GM12878 (cell line): ENCODE data around the gene TMEM86B. TPM values are rescaled to one million over a fixed set of nuclear protein-coding genes. Genes with fewer than 3 reads are reported as not detected.

Source experiments
- ATAC-seq: fragments of 200-7000 bp; cut with Tn5 transposase; 3 replicates; pipeline ENCODE4 v1.9.1; 2020; ENCODE audit warnings: mild to moderate bottlenecking, moderate library complexity
- BruUV-seq: library from RNA; stranded (reverse); fragments of 400-500 nt; replicated peaks from 2 replicates; lab custom pipeline; 2021; lab: Mats Ljungman, UMichigan
- CTCF ChIA-PET: fragments of 300-600 bp; sonication (Branson Sonifier 250); formaldehyde crosslinking; extraction: SDS; loops from one replicate; lab custom pipeline; 2021; ENCODE audit warnings: inconsistent platforms; lab: Yijun Ruan, JAX
- POLR2A ChIA-PET: fragments of 350-600 bp; formaldehyde crosslinking; extraction: SDS; loops from one replicate; lab custom pipeline; 2021; ENCODE audit warnings: inconsistent platforms; lab: Charles Lee
- RAD21 ChIA-PET: fragments of 300-600 bp; sonication (Branson Sonifier 250); formaldehyde crosslinking; loops from one replicate; lab custom pipeline; 2023; ENCODE audit warnings: antibody characterized with exemption; ENCODE audit not compliant: unreplicated experiment; lab: Charles Lee
- SMC1A ChIA-PET: fragments of 300-600 bp; sonication (Branson Sonifier 250); formaldehyde crosslinking; loops from one replicate; lab custom pipeline; 2023; ENCODE audit not compliant: unreplicated experiment, uncharacterized antibody; lab: Charles Lee
- DNase-seq: peaks from one replicate; pipeline ENCODE4 v3.0.0-alpha.2; 2011; ENCODE audit warnings: low read depth, low spot score
- FAIRE-seq: peaks from 3 replicates; lab custom pipeline; 2011; peaks lifted over from hg19 to GRCh38; lab: Jason Lieb, UNC
- H2AFZ ChIP-seq: 2 replicates; pipeline ENCODE4 v1.6.0; 2011; ENCODE audit warnings: low read depth, low read length, control low read depth; ENCODE audit not compliant: control insufficient read depth
- H3K27ac ChIP-seq: 2 replicates; pipeline ENCODE4 v1.5.1; 2011; ENCODE audit warnings: control low read depth; ENCODE audit not compliant: control insufficient read depth, insufficient read depth
- H3K27me3 ChIP-seq, 2 experiments: replicated peaks in 1 of 2; 2 replicates each; pipeline versions ENCODE4 v1.6.0 to v1.6.1; 2011; ENCODE audit warnings: low read length in 1 of 2; ENCODE audit not compliant: control insufficient read depth in 2 of 2, insufficient read depth in 2 of 2
- H3K36me3 ChIP-seq, 2 experiments: 2 replicates each; pipeline ENCODE4 v1.5.1; 2011; ENCODE audit warnings: low read length in 1 of 2; ENCODE audit not compliant: control insufficient read depth in 2 of 2, insufficient read depth in 2 of 2
- H3K4me1 ChIP-seq: 2 replicates; pipeline ENCODE4 v1.6.1; 2011; ENCODE audit warnings: mild to moderate bottlenecking, low read length, moderate library complexity, mixed read lengths; ENCODE audit not compliant: control insufficient read depth, insufficient read depth
- H3K4me2 ChIP-seq: 2 replicates; pipeline ENCODE4 v1.6.0; 2011; ENCODE audit warnings: control low read depth; ENCODE audit not compliant: control insufficient read depth, insufficient read depth
- H3K4me3 ChIP-seq: fragments of 200-600 bp; sonication (generic); 2 replicates; pipeline ENCODE4 v1.5.1; 2016
- H3K79me2 ChIP-seq: 2 replicates; pipeline ENCODE4 v1.6.0; 2011; ENCODE audit warnings: low read length; ENCODE audit not compliant: control insufficient read depth, insufficient read depth
- H3K9ac ChIP-seq: 2 replicates; pipeline ENCODE4 v1.8.0; 2011; ENCODE audit warnings: low read length, control low read depth, mixed read lengths; ENCODE audit not compliant: control insufficient read depth, insufficient read depth
- H3K9me3 ChIP-seq: replicated peaks from 3 replicates; pipeline ENCODE4 v1.5.1; 2011; ENCODE audit warnings: mild to moderate bottlenecking, low read length; ENCODE audit not compliant: control insufficient read depth, insufficient read depth
- H4K20me1 ChIP-seq: 2 replicates; pipeline ENCODE4 v1.6.0; 2011; ENCODE audit not compliant: control insufficient read depth, insufficient read depth
- BCL3 ChIP-seq: IDR thresholded peaks from 2 replicates; pipeline ENCODE4 v1.6.1; 2011; ENCODE audit warnings: borderline replicate concordance, low read depth, mild to moderate bottlenecking, moderate library complexity, low read length; ENCODE audit not compliant: insufficient read depth, poor library complexity, severe bottlenecking
- BCLAF1 ChIP-seq: fragments of 450-650 bp; IDR thresholded peaks from 2 replicates; pipeline ENCODE4 v1.6.1; 2017; ENCODE audit warnings: antibody characterized with exemption, mild to moderate bottlenecking, moderate library complexity
- CHD2 ChIP-seq: IDR thresholded peaks from 2 replicates; pipeline ENCODE4 v1.6.1; 2011; ENCODE audit warnings: low read depth, low read length, improper control_type of control experiment, borderline replicate concordance
- CREM ChIP-seq: IDR thresholded peaks from 2 replicates; pipeline ENCODE4 v1.6.1; 2014; ENCODE audit warnings: antibody characterized with exemption, low read depth
- E2F8 ChIP-seq: fragments of 450-650 bp; IDR thresholded peaks from 2 replicates; pipeline ENCODE4 v1.6.1; 2018; ENCODE audit warnings: mild to moderate bottlenecking, low read depth, moderate library complexity; ENCODE audit not compliant: partially characterized antibody
- EGR1 ChIP-seq, 2 experiments: IDR thresholded peaks; 1 replicate in 1 of 2; 2 replicates in 1 of 2; pipeline ENCODE4 v1.6.1; 2011 to 2012; ENCODE audit warnings: low read depth in 2 of 2, low read length in 2 of 2, borderline replicate concordance in 1 of 2, mild to moderate bottlenecking in 1 of 2, moderate library complexity in 1 of 2
- MAX ChIP-seq: IDR thresholded peaks from 2 replicates; pipeline ENCODE4 v1.6.1; 2012; ENCODE audit warnings: low read depth, low read length, improper control_type of control experiment
- MTA2 ChIP-seq: fragments of 450-650 bp; IDR thresholded peaks from 2 replicates; pipeline ENCODE4 v1.6.1; 2016; ENCODE audit warnings: low read depth, mild to moderate bottlenecking, moderate library complexity
- NFYA ChIP-seq: IDR thresholded peaks from 2 replicates; pipeline ENCODE4 v1.6.1; 2011; ENCODE audit warnings: low read depth, mild to moderate bottlenecking, low read length, improper control_type of control experiment, borderline replicate concordance
- NRF1 ChIP-seq: conservative IDR thresholded peaks from 2 replicates; pipeline ENCODE4 v1.6.1; 2011; ENCODE audit warnings: mild to moderate bottlenecking, low read depth, low read length, improper control_type of control experiment
- TCF3 ChIP-seq: IDR thresholded peaks from 2 replicates; pipeline ENCODE4 v1.6.1; 2012; ENCODE audit warnings: low read depth, mild to moderate bottlenecking, low read length, borderline replicate concordance; ENCODE audit not compliant: insufficient read depth
- USF2 ChIP-seq: IDR thresholded peaks from 2 replicates; pipeline ENCODE4 v1.6.1; 2011; ENCODE audit warnings: low read depth, low read length, improper control_type of control experiment, borderline replicate concordance
- ZBTB33 ChIP-seq: fragments of 450-650 bp; IDR thresholded peaks from 2 replicates; pipeline ENCODE4 v1.6.1; 2017; ENCODE audit warnings: mild to moderate bottlenecking
- WGBS: methylation state at CpG from one replicate; pipeline ENCODE4 v1.1.6; 2016; ENCODE audit warnings: low lambda C conversion rate; ENCODE audit not compliant: insufficient replicate concordance, insufficient coverage; ENCODE audit errors: missing lambda C conversion rate; 5-methylcytosine and 5-hydroxymethylcytosine counted together
- in situ Hi-C: fragments of 300-500 bp; cut with MboI; formaldehyde crosslinking; loops from 9 replicates; pipeline ENCODE4 v1.14.3; 2018; ENCODE audit warnings: mixed read lengths
- intact Hi-C: fragments of 100-400 bp; cut with micrococcal nuclease; formaldehyde crosslinking; loops from one replicate; pipeline ENCODE4 v1.14.2; 2022; ENCODE audit not compliant: unreplicated experiment
- polyA plus RNA-seq, 11 experiments: library from polyadenylated mRNA; depleted of rRNA in 4 of 11; unstranded in 6 of 11; stranded (reverse) in 5 of 11; fragments of >200 nt; fragmentation: Nextera tagmentation in 4 of 11; fragmentation: Illumina TruSeq in 1 of 11; extraction: Ambion mirVana in 4 of 11; extraction: Trizol in 1 of 11; gene quantifications; 1 replicate in 1 of 11; 2 replicates in 10 of 11; pipeline versions ENCODE4 v1.2.1 to v1.2.3, GENCODE V29; 2011 to 2016; ENCODE audit warnings: inconsistent platforms in 2 of 11, missing spikeins in 2 of 11, low read depth in 1 of 11
- total RNA-seq, 4 experiments: library from RNA; depleted of rRNA in 3 of 4; stranded (reverse); fragments of >200 nt in 3 of 4; fragmentation: Illumina TruSeq in 1 of 4; extraction: Trizol in 1 of 4; gene quantifications; 2 replicates each; pipeline versions ENCODE4 v1.2.1 to v1.2.3, GENCODE V29; 2013 to 2021

Gene TMEM86B
- total and polyA plus RNA-seq, 10 of the 15 experiments (the other 5 are each of a cell fraction or from before 2014, with no cell fraction given): 0.26 to 10.6 (median 1.8) TPM

- Histone ChIP-seq H3K27ac (no peak overlapping the region), H3K9ac (no peak overlapping the region), H3K4me3 (no peak overlapping the region), H4K20me1 (no peaks in the 10 kb centered on the region), H3K4me1 (no peaks in the 10 kb centered on the region), H3K9me3 (no peaks in the 10 kb centered on the region), H3K79me2 (no peaks in the 10 kb centered on the region), H3K27me3 (no peaks in the 10 kb centered on the region), H3K4me2 (no peak overlapping the region), H3K36me3 (no peaks in the 10 kb centered on the region), H2AFZ (no peak overlapping the region)
- ATAC-seq (no peak), DNase-seq (no peak), FAIRE-seq (no peak)
- ChIA-PET CTCF (no interaction called here), POLR2A (no interaction called here), SMC1A (no interaction called here), RAD21 (no interaction called here)
- in situ Hi-C loops: no loop called here
- no TSS peak for BruUV-seq
- intact Hi-C loops: no loop called here
- WGBS: 10% methylated on average over 8 of the region's 8 CpGs
- TF ChIP-seq E2F8: no peak
- no peak for TF ChIP-seq USF2
- no peak for TF ChIP-seq NRF1
- no peak for TF ChIP-seq CHD2
- no peak for TF ChIP-seq NFYA
- TF ChIP-seq BCLAF1: no peak
- TF ChIP-seq CREM: no peak
- TF ChIP-seq MAX: no peak
- no peak for TF ChIP-seq BCL3
- no peak for TF ChIP-seq MTA2
- no peak for TF ChIP-seq TCF3
- no peak for TF ChIP-seq EGR1 (IDR thresholded peaks at IDR 0.05; ENCODE audit: borderline replicate concordance in 1 of 2, low read depth in 2 of 2, low read length in 2 of 2)
- TF ChIP-seq ZBTB33: no peak
Measured at GRCh38 chr19:55188625-55189024, 39.9 kb downstream of the TMEM86B start.
